Measurements from ENCODE around the gene PITPNM1. TPM values are rescaled to one million over a fixed set of nuclear protein-coding genes. Genes with fewer than 3 reads are reported as not detected.

Gene PITPNM1
- total RNA-seq, 1 donor from 2014 or later, result 40.5 TPM

GRCh38 chr11:67500484-67500821, 4.7 kb downstream of the PITPNM1 start:
- no peak overlapping the region for H3K4me3 Mint-ChIP-seq (ENCODE audit: unreplicated experiment)
- H3K4me1 Mint-ChIP-seq (ENCODE audit: low read depth), result peaks cover 15% of the 10 kb centered on the region
- H3K27me3 Mint-ChIP-seq (ENCODE audit: low read depth), result no peaks in the 10 kb centered on the region
- H3K9me3 Mint-ChIP-seq (ENCODE audit: low read depth), result no peaks in the 10 kb centered on the region
- peaks cover 8% of the 10 kb centered on the region for H3K36me3 Mint-ChIP-seq (ENCODE audit: low read depth)
- no peak for TF ChIP-seq CTCF (IDR thresholded peaks at IDR 0.05)
- no peak for DNase-seq (ENCODE audit: low spot score)
- H3K27ac Mint-ChIP-seq (ENCODE audit: unreplicated experiment), result no peak overlapping the region

DNA sequence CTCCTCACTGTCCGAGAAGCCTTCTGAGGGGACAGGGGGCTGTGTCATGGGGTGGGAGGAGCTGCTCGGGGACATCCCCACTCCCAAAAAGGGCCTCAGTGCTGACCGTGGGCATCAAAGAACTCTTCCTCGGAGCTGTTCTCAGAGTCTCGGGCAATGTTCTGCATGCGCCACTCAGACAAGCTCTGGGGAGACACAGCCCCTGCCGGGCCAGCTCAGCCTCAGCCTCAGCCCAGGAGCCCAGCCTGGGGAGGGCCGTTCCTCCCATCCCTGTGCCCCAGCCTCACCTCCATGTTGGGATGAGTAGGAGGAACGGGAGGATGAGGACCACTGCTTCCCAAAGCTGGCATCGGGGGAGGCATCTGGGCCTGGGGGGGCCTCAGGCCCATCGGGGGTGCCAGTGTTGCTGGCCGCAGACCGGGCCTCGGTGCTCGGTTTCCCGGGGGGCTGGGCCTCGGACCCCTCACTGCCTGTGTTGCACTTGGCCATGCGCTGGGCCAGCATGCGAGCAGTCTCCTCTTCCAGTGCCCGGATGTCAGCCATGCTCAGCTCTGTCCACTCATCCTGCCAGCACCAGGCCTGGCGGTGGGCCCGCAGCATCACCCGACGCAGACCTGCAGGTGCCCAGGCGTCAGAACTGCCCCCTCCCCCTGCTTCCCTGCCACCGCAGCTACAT, 5.2 kb downstream of the PITPNM1 start:
- H3K27me3 Mint-ChIP-seq (ENCODE audit: low read depth), result no peaks in the 10 kb centered on the region
- no peak for TF ChIP-seq CTCF (IDR thresholded peaks at IDR 0.05)
- H3K4me1 Mint-ChIP-seq (ENCODE audit: low read depth), result peaks cover 14% of the 10 kb centered on the region
- no peak overlapping the region for H3K27ac Mint-ChIP-seq (ENCODE audit: unreplicated experiment)
- H3K9me3 Mint-ChIP-seq (ENCODE audit: low read depth), result no peaks in the 10 kb centered on the region
- no peak for DNase-seq (ENCODE audit: low spot score)
- H3K4me3 Mint-ChIP-seq (ENCODE audit: unreplicated experiment), result no peak overlapping the region
- peaks cover 8% of the 10 kb centered on the region for H3K36me3 Mint-ChIP-seq (ENCODE audit: low read depth)

DNA sequence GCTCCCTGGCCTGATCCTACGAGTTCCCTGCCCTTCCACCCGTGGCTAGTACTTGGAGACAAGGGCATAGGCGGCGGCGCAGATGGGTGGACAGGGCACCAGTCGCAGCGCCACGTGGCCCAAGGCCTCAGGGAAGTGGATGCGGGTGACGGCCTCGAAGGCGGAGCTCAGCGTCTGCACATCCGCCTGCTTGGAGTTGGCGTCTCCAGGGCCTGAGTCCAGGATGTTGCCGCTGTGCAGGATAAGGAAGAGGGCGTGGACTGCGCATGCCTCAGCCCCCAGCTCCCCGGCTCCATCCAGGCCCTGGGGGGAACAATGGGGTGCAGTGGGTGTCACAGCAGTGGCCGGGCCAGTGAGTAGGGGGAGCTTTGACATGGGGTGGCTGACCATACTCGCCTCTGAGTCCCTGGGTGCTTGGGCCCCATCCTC, 6.6 kb downstream of the PITPNM1 start:
- peaks cover 6% of the 10 kb centered on the region for H3K4me1 Mint-ChIP-seq (ENCODE audit: low read depth)
- DNase-seq (ENCODE audit: low spot score), result peak; percentile 93
- no peak for TF ChIP-seq CTCF (IDR thresholded peaks at IDR 0.05)
- H3K27ac Mint-ChIP-seq (ENCODE audit: unreplicated experiment), result no peak overlapping the region
- no peak overlapping the region for H3K4me3 Mint-ChIP-seq (ENCODE audit: unreplicated experiment)
- H3K27me3 Mint-ChIP-seq (ENCODE audit: low read depth), result no peaks in the 10 kb centered on the region
- H3K9me3 Mint-ChIP-seq (ENCODE audit: low read depth), result no peaks in the 10 kb centered on the region
- peaks cover 8% of the 10 kb centered on the region for H3K36me3 Mint-ChIP-seq (ENCODE audit: low read depth)

- peaks cover 8% of the 10 kb centered on the region for H3K36me3 Mint-ChIP-seq (ENCODE audit: low read depth)
- H3K4me3 Mint-ChIP-seq (ENCODE audit: unreplicated experiment), result no peak overlapping the region
- H3K4me1 Mint-ChIP-seq (ENCODE audit: low read depth), result peaks cover under 1% of the 10 kb centered on the region
- H3K27ac Mint-ChIP-seq (ENCODE audit: unreplicated experiment), result no peak overlapping the region
- no peak for DNase-seq (ENCODE audit: low spot score)
- no peak for TF ChIP-seq CTCF (IDR thresholded peaks at IDR 0.05)
- H3K9me3 Mint-ChIP-seq (ENCODE audit: low read depth), result no peaks in the 10 kb centered on the region
- no peaks in the 10 kb centered on the region for H3K27me3 Mint-ChIP-seq (ENCODE audit: low read depth)
These were observed 7.4 kb downstream of the PITPNM1 start for GRCh38 chr11:67497656-67498291.

DNA sequence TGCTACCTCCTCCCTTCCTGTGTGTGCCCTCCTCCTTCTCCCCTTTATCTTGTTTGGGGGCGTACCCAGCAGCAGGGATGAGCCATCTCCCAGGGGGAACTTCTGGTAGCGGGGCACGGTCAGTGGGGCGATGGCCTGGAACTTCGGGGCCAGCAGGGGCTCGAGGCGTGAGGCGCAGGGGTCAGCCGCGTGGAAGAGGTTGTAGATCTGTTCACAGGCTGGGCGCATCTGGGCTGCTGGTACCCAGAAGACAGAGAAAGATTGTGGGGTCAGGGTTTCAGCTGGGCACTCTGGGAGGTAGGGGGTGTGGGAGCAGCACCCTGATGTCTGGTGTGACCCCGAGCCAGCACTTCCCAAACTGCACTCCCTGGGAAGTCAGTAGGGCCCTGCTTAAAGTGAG, 9.1 kb downstream of the PITPNM1 start:
- Mint-ChIP-seq H3K36me3 (ENCODE audit: low read depth) (peaks cover 7% of the 10 kb centered on the region), H3K9me3 (ENCODE audit: low read depth) (no peaks in the 10 kb centered on the region), H3K27ac (ENCODE audit: unreplicated experiment) (no peak overlapping the region), H3K4me1 (ENCODE audit: low read depth) (no peaks in the 10 kb centered on the region), H3K4me3 (ENCODE audit: unreplicated experiment) (no peak overlapping the region), H3K27me3 (ENCODE audit: low read depth) (no peaks in the 10 kb centered on the region)
- no peak for TF ChIP-seq CTCF (IDR thresholded peaks at IDR 0.05)
- no peak for DNase-seq (ENCODE audit: low spot score)

Measured in chondrocyte (in vitro differentiated cells).